Fibroblast of upper back skin (primary cell): ENCODE measurements around the gene IGDCC3.
"Not testable (repeated sequence)": the region's sequence is repeated elsewhere in the genome, so short reads cannot be mapped to it uniquely, and the experiment has no call there.

Source experiments
- DNase-seq: peaks from one replicate; pipeline ENCODE4 v3.0.0-alpha.2; 2013

The IGDCC3 gene

GRCh38 chr15:65405791-65406423, 28.1 kb upstream of the IGDCC3 start:
- no peak for DNase-seq

GRCh38 chr15:65404186-65404872, 26.5 kb upstream of the IGDCC3 start:
- no peak for DNase-seq

GRCh38 chr15:65402961-65403360, 25.2 kb upstream of the IGDCC3 start:
- DNase-seq: no peak

GRCh38 chr15:65401611-65402240, 23.9 kb upstream of the IGDCC3 start:
- DNase-seq: no peak

- peak; percentile 79 for DNase-seq
These were observed 23.2 kb upstream of the IGDCC3 start for GRCh38 chr15:65400760-65401610.

GRCh38 chr15:65399997-65400396, 22.2 kb upstream of the IGDCC3 start:
- DNase-seq: no peak

GRCh38 chr15:65399001-65399706, 21.4 kb upstream of the IGDCC3 start:
- no peak for DNase-seq

GRCh38 chr15:65398486-65398885, 20.7 kb upstream of the IGDCC3 start:
- DNase-seq: not testable (repeated sequence)

GRCh38 chr15:65396965-65397317, 19.1 kb upstream of the IGDCC3 start:
- no peak for DNase-seq

GRCh38 chr15:65396283-65396964, 18.6 kb upstream of the IGDCC3 start:
- DNase-seq: no peak

- no peak for DNase-seq
These were observed 17.9 kb upstream of the IGDCC3 start for GRCh38 chr15:65395567-65396202.

- DNase-seq: no peak
These were observed 17.1 kb upstream of the IGDCC3 start for GRCh38 chr15:65394936-65395335.

GRCh38 chr15:65394280-65394789, 16.5 kb upstream of the IGDCC3 start:
- no peak for DNase-seq

GRCh38 chr15:65393557-65393956, 15.8 kb upstream of the IGDCC3 start:
- DNase-seq: no peak

- DNase-seq: no peak
These were observed 15.3 kb upstream of the IGDCC3 start for GRCh38 chr15:65393091-65393490.

- no peak for DNase-seq
These were observed 14.6 kb upstream of the IGDCC3 start for GRCh38 chr15:65392368-65392767.

GRCh38 chr15:65391732-65392131, 13.9 kb upstream of the IGDCC3 start:
- DNase-seq: no peak

GRCh38 chr15:65390447-65390846, 12.6 kb upstream of the IGDCC3 start:
- no peak for DNase-seq

- no peak for DNase-seq
These were observed 11.4 kb upstream of the IGDCC3 start for GRCh38 chr15:65389226-65389625.

- DNase-seq: no peak
These were observed 10.7 kb upstream of the IGDCC3 start for GRCh38 chr15:65388306-65389080.

GRCh38 chr15:65386886-65387285, 9.1 kb upstream of the IGDCC3 start:
- no peak for DNase-seq
